ENCODE results near the gene C2orf72. TPM values are rescaled to one million over a fixed set of nuclear protein-coding genes. Genes with fewer than 3 reads are reported as not detected.

Gene C2orf72
- total and polyA plus RNA-seq, 2 of the 13 experiments (the other 11 are each of a cell fraction or from before 2014, with no cell fraction given): 147 to 203 TPM

GRCh38 chr2:231037202-231037730 lies at the start of gene C2orf72 (continued):
- no peak for TF ChIP-seq KIAA2018 (CRISPR knock-in tag; IDR thresholded peaks at IDR 0.05; ENCODE audit: borderline replicate concordance)
- TF ChIP-seq, protein P1, sequence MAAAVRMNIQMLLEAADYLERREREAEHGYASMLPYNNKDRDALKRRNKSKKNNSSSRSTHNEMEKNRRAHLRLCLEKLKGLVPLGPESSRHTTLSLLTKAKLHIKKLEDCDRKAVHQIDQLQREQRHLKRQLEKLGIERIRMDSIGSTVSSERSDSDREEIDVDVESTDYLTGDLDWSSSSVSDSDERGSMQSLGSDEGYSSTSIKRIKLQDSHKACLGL (CRISPR knock-in tag; IDR thresholded peaks at IDR 0.05): peak; percentile 44; the same call in 1 of the 2 replicates
- TF ChIP-seq NCOA5 (CRISPR knock-in tag; IDR thresholded peaks at IDR 0.05): no peak
- TF ChIP-seq, protein P2, sequence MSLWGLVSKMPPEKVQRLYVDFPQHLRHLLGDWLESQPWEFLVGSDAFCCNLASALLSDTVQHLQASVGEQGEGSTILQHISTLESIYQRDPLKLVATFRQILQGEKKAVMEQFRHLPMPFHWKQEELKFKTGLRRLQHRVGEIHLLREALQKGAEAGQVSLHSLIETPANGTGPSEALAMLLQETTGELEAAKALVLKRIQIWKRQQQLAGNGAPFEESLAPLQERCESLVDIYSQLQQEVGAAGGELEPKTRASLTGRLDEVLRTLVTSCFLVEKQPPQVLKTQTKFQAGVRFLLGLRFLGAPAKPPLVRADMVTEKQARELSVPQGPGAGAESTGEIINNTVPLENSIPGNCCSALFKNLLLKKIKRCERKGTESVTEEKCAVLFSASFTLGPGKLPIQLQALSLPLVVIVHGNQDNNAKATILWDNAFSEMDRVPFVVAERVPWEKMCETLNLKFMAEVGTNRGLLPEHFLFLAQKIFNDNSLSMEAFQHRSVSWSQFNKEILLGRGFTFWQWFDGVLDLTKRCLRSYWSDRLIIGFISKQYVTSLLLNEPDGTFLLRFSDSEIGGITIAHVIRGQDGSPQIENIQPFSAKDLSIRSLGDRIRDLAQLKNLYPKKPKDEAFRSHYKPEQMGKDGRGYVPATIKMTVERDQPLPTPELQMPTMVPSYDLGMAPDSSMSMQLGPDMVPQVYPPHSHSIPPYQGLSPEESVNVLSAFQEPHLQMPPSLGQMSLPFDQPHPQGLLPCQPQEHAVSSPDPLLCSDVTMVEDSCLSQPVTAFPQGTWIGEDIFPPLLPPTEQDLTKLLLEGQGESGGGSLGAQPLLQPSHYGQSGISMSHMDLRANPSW (CRISPR knock-in tag; IDR thresholded peaks at IDR 0.05; ENCODE audit: borderline replicate concordance): no peak
- no peak for TF ChIP-seq PRDM10 (CRISPR knock-in tag; IDR thresholded peaks at IDR 0.05; ENCODE audit: low read depth)
- TF ChIP-seq SYNCRIP (IDR thresholded peaks at IDR 0.05; ENCODE audit: insufficient read depth, low read depth, low read length): no peak
- TF ChIP-seq, protein P3, sequence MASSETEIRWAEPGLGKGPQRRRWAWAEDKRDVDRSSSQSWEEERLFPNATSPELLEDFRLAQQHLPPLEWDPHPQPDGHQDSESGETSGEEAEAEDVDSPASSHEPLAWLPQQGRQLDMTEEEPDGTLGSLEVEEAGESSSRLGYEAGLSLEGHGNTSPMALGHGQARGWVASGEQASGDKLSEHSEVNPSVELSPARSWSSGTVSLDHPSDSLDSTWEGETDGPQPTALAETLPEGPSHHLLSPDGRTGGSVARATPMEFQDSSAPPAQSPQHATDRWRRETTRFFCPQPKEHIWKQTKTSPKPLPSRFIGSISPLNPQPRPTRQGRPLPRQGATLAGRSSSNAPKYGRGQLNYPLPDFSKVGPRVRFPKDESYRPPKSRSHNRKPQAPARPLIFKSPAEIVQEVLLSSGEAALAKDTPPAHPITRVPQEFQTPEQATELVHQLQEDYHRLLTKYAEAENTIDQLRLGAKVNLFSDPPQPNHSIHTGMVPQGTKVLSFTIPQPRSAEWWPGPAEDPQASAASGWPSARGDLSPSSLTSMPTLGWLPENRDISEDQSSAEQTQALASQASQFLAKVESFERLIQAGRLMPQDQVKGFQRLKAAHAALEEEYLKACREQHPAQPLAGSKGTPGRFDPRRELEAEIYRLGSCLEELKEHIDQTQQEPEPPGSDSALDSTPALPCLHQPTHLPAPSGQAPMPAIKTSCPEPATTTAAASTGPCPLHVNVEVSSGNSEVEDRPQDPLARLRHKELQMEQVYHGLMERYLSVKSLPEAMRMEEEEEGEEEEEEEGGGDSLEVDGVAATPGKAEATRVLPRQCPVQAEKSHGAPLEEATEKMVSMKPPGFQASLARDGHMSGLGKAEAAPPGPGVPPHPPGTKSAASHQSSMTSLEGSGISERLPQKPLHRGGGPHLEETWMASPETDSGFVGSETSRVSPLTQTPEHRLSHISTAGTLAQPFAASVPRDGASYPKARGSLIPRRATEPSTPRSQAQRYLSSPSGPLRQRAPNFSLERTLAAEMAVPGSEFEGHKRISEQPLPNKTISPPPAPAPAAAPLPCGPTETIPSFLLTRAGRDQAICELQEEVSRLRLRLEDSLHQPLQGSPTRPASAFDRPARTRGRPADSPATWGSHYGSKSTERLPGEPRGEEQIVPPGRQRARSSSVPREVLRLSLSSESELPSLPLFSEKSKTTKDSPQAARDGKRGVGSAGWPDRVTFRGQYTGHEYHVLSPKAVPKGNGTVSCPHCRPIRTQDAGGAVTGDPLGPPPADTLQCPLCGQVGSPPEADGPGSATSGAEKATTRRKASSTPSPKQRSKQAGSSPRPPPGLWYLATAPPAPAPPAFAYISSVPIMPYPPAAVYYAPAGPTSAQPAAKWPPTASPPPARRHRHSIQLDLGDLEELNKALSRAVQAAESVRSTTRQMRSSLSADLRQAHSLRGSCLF (CRISPR knock-in tag; IDR thresholded peaks at IDR 0.05; ENCODE audit: borderline replicate concordance): no peak

All from HepG2 (cell line).